Activated naive CD4-positive, alpha-beta T cell treated with anti-CD3 and anti-CD28 coated beads, Interleukin-2, amount 10 ng/mL, durations not matched to agents 7 days and 5 days (primary cell): Measurements from ENCODE around the gene TEX13C.
A peak's percentile ranks its signal among the peaks of the same experiment; 100 is the strongest.
"Not testable (repeated sequence)": the region's sequence is repeated elsewhere in the genome, so short reads cannot be mapped to it uniquely, and the experiment has no call there.

Source experiments
- CTCF ChIA-PET: fragments of 350-600 bp; sonication (Branson Sonifier 250); formaldehyde crosslinking; loops from one replicate; lab custom pipeline; 2021; ENCODE audit warnings: antibody characterized with exemption; lab: Charles Lee
- DNase-seq: peaks from one replicate; pipeline ENCODE4 v3.0.0-alpha.2; 2020
- H3K27ac Mint-ChIP-seq: one replicate; pipeline ENCODE4 v1.8.0; 2021; ENCODE audit warnings: mild to moderate bottlenecking, moderate library complexity, mixed read lengths
- H3K27me3 Mint-ChIP-seq: one replicate; pipeline ENCODE4 v1.8.0; 2021; ENCODE audit warnings: mild to moderate bottlenecking, mixed read lengths
- H3K36me3 Mint-ChIP-seq: one replicate; pipeline ENCODE4 v1.8.0; 2021; ENCODE audit warnings: mixed read lengths
- H3K4me1 Mint-ChIP-seq: one replicate; pipeline ENCODE4 v1.8.0; 2021; ENCODE audit warnings: mixed read lengths
- H3K4me3 Mint-ChIP-seq: one replicate; pipeline ENCODE4 v1.8.0; 2021; ENCODE audit warnings: mild to moderate bottlenecking, moderate library complexity, mixed read lengths
- H3K9me3 Mint-ChIP-seq: one replicate; pipeline ENCODE4 v1.8.0; 2021; ENCODE audit warnings: mixed read lengths

TEX13C gene

GRCh38 chrX:125319646-125320521, at the start of gene TEX13C:
TEX13C (plus strand) TSS chrX:125319871; CDS start chrX:125320120, 249 bp downstream.
- Mint-ChIP-seq H3K27ac (no peak within 1 kb of the TSS), H3K4me1 (no peaks in the 10 kb centered on the region), H3K4me3 (no peak within 1 kb of the TSS), H3K27me3 (no peaks in the 10 kb centered on the region), H3K36me3 (no peaks in the 10 kb centered on the region), H3K9me3 (no peaks in the 10 kb centered on the region)
- no peak for DNase-seq
- CTCF ChIA-PET: no interaction called here

- H3K9me3 Mint-ChIP-seq: no peaks in the 10 kb centered on the region
- no peaks in the 10 kb centered on the region for H3K4me1 Mint-ChIP-seq
- H3K4me3 Mint-ChIP-seq: no peak overlapping the region
- no peaks in the 10 kb centered on the region for H3K27me3 Mint-ChIP-seq
- CTCF ChIA-PET: no interaction called here
- H3K36me3 Mint-ChIP-seq: no peaks in the 10 kb centered on the region
- no peak for DNase-seq
- no peak overlapping the region for H3K27ac Mint-ChIP-seq
Measured at GRCh38 chrX:125287282-125287681, 32.4 kb upstream of the TEX13C start.

DNA sequence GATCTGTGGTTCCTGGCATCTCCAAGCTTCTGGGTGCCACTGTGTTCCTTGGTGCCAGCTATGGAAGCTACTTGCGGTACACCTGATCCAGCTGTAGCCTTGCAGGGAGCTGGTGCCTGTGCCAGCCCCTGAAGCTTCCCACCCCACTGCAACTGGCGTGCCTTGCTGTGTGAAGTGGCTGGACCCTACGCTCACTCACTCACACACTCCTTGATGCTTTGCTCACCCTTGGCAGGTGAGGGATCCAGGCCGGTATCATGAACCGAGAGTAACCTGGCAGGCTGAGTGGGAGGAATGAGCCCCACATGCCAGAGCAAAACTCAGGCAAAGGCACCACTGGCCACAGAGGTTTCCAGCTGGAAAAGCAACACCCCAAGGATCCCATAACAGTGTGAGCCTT, 31.3 kb upstream of the TEX13C start:
- no peaks in the 10 kb centered on the region for H3K9me3 Mint-ChIP-seq
- H3K4me3 Mint-ChIP-seq: no peak overlapping the region
- no peak overlapping the region for H3K27ac Mint-ChIP-seq
- no peak for DNase-seq
- CTCF ChIA-PET: no interaction called here
- no peaks in the 10 kb centered on the region for H3K36me3 Mint-ChIP-seq
- no peaks in the 10 kb centered on the region for H3K4me1 Mint-ChIP-seq
- no peaks in the 10 kb centered on the region for H3K27me3 Mint-ChIP-seq

GRCh38 chrX:125289209-125289608, 30.5 kb upstream of the TEX13C start:
- Mint-ChIP-seq H3K4me1 (peaks cover 5% of the 10 kb centered on the region), H3K36me3 (no peaks in the 10 kb centered on the region), H3K4me3 (no peak overlapping the region), H3K9me3 (no peaks in the 10 kb centered on the region), H3K27ac (no peak overlapping the region), H3K27me3 (no peaks in the 10 kb centered on the region)
- CTCF ChIA-PET: no interaction called here
- no peak for DNase-seq

DNA sequence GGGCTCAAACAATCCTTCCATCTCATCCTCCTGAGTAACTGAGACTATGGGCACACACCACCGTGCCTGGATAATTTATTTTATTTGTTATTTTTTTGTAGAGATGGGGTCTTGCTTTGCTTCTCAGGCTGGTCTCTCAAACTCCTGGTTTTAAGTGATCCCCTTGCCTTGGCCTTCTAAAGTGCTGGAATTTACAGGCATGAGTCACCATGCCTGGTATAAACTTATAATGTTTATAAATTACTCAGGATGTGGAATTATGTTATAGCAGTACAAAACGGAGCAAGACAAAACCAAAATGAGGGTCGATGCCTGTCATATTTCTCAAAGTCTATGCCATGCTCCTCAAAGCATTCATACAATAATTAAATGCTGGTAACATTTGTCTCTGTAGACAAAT, 29.8 kb upstream of the TEX13C start:
- Mint-ChIP-seq H3K27ac (no peak overlapping the region), H3K9me3 (no peaks in the 10 kb centered on the region), H3K27me3 (no peaks in the 10 kb centered on the region), H3K4me3 (no peak overlapping the region), H3K4me1 (peaks cover 13% of the 10 kb centered on the region), H3K36me3 (no peaks in the 10 kb centered on the region)
- no peak for DNase-seq
- CTCF ChIA-PET: no interaction called here

DNA sequence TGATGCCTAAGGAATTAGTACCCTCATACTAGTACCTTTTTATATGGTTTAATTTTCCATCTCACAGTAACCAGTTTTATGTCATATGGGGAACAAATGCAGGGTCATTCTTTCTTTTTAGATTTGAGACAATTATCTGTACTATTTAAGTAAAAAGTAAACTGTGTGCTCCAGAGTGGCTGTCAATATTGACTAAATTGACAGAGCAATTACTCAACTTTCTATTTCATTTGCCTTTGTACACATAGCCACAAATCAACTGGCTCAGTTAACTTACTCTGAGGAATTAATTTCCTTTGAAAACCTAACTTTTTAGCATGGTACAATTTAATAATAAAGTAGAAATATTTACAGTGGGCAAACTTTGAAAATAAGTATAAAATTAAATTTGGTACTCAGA, 28.5 kb upstream of the TEX13C start:
- Mint-ChIP-seq H3K27ac (no peak overlapping the region), H3K9me3 (no peaks in the 10 kb centered on the region), H3K27me3 (no peaks in the 10 kb centered on the region), H3K4me3 (no peak overlapping the region), H3K4me1 (peaks cover 18% of the 10 kb centered on the region), H3K36me3 (no peaks in the 10 kb centered on the region)
- CTCF ChIA-PET: no interaction called here
- DNase-seq: no peak

GRCh38 chrX:125293850-125294780, 25.6 kb upstream of the TEX13C start:
- CTCF ChIA-PET: no interaction called here
- no peaks in the 10 kb centered on the region for H3K9me3 Mint-ChIP-seq
- no peaks in the 10 kb centered on the region for H3K27me3 Mint-ChIP-seq
- no peak for DNase-seq
- H3K4me1 Mint-ChIP-seq: peaks cover 18% of the 10 kb centered on the region
- no peaks in the 10 kb centered on the region for H3K36me3 Mint-ChIP-seq
- peak overlapping the region; percentile 28 for H3K27ac Mint-ChIP-seq
- no peak overlapping the region for H3K4me3 Mint-ChIP-seq

- no peaks in the 10 kb centered on the region for H3K9me3 Mint-ChIP-seq
- CTCF ChIA-PET: no interaction called here
- no peaks in the 10 kb centered on the region for H3K36me3 Mint-ChIP-seq
- no peak overlapping the region for H3K4me3 Mint-ChIP-seq
- H3K4me1 Mint-ChIP-seq: peaks cover 18% of the 10 kb centered on the region
- DNase-seq: no peak
- no peaks in the 10 kb centered on the region for H3K27me3 Mint-ChIP-seq
- H3K27ac Mint-ChIP-seq: peak overlapping the region; percentile 33
Measured at GRCh38 chrX:125295337-125295736, 24.3 kb upstream of the TEX13C start.

DNA sequence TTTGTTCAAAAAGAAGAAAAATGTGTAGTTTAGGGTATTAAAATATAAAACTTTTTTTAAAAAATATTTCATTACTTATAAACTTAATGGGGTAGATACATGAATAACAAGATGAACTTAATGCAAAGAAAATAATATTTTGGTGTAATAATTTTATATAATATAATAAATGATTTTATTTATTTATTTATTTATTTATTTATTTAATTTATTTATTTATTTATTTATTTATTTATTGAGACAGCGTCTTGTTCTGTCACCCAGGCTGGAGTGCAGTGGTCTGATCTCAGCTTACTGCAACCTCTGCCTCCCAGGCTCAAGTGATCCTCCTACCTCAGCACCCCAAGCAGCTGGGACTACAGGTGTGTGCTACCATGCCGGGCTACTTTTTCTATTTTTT, 20.8 kb upstream of the TEX13C start:
- peaks cover 16% of the 10 kb centered on the region for H3K4me1 Mint-ChIP-seq
- H3K27ac Mint-ChIP-seq: no peak overlapping the region
- no peaks in the 10 kb centered on the region for H3K27me3 Mint-ChIP-seq
- H3K36me3 Mint-ChIP-seq: no peaks in the 10 kb centered on the region
- H3K9me3 Mint-ChIP-seq: no peaks in the 10 kb centered on the region
- DNase-seq: no peak
- no peak overlapping the region for H3K4me3 Mint-ChIP-seq
- CTCF ChIA-PET: no interaction called here

- no peak overlapping the region for H3K4me3 Mint-ChIP-seq
- H3K4me1 Mint-ChIP-seq: no peaks in the 10 kb centered on the region
- no peak overlapping the region for H3K27ac Mint-ChIP-seq
- H3K27me3 Mint-ChIP-seq: no peaks in the 10 kb centered on the region
- no peaks in the 10 kb centered on the region for H3K9me3 Mint-ChIP-seq
- H3K36me3 Mint-ChIP-seq: no peaks in the 10 kb centered on the region
- CTCF ChIA-PET: no interaction called here
- DNase-seq: no peak
Measured at GRCh38 chrX:125306335-125306866, 13.3 kb upstream of the TEX13C start.

DNA sequence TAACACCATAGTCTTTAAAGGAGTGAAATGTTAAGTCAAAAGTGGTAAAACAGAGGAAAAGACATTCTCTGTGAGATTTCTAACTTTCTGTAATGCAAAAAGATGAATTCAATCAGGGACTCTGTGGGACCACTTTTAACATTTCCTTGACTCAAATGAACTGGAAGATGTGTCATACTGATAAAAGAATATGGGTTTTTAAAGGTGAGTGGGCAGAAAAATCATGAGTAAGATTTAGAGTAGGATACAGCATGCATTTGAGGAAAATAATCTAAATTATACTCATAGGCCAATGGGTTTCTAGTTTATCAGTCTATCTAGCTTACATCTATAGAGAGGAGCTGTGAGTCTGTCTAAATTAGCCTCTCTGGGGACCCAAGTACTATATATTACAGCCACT, 11.0 kb upstream of the TEX13C start:
- Mint-ChIP-seq H3K4me1 (no peaks in the 10 kb centered on the region), H3K27me3 (no peaks in the 10 kb centered on the region)

GRCh38 chrX:125319166-125319565, 505 bp upstream of the TEX13C start:
- H3K4me1 Mint-ChIP-seq, DNase-seq, H3K9me3 Mint-ChIP-seq, H3K27me3 Mint-ChIP-seq, CTCF ChIA-PET, H3K27ac Mint-ChIP-seq, H3K36me3 Mint-ChIP-seq, H3K4me3 Mint-ChIP-seq: not testable (repeated sequence)

More for the DNA sequence above, 11.0 kb upstream of the TEX13C start:
- Mint-ChIP-seq H3K36me3 (no peaks in the 10 kb centered on the region), H3K4me3 (no peak overlapping the region), H3K9me3 (no peaks in the 10 kb centered on the region), H3K27ac (no peak overlapping the region)
- no peak for DNase-seq
- CTCF ChIA-PET: no interaction called here

DNA sequence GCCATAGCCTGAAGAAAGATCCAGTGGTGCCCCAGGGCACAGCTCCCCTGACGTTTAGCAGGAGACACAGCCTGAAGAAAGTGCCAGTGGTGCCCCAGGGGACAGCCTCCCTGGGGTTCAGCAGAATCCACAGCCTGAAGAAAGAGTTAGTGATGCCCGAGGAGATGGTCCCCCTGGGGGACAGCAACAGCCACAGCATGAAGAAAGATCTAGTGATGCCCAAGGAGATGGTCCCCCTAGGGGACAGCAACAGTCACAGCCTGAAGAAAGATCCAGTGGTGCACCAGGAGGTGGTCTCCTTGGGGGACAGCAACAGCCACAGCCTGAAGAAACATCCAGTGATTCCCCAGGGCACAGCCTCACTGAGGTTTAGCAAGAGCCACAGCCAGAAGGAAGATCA, 2.8 kb downstream of the TEX13C start:
- Mint-ChIP-seq H3K9me3 (no peaks in the 10 kb centered on the region), H3K27me3 (no peaks in the 10 kb centered on the region), H3K4me3 (no peak overlapping the region), H3K36me3 (no peaks in the 10 kb centered on the region), H3K4me1 (no peaks in the 10 kb centered on the region), H3K27ac (no peak overlapping the region)
- no peak for DNase-seq
- CTCF ChIA-PET: no interaction called here

GRCh38 chrX:125326599-125326998, 6.9 kb downstream of the TEX13C start:
- H3K27ac Mint-ChIP-seq: no peak overlapping the region
- no peak for DNase-seq
- no peak overlapping the region for H3K4me3 Mint-ChIP-seq
- no peaks in the 10 kb centered on the region for H3K4me1 Mint-ChIP-seq
- H3K9me3 Mint-ChIP-seq: no peaks in the 10 kb centered on the region
- CTCF ChIA-PET: no interaction called here
- no peaks in the 10 kb centered on the region for H3K36me3 Mint-ChIP-seq
- H3K27me3 Mint-ChIP-seq: no peaks in the 10 kb centered on the region
